SU-DHL-6 (cell line): ENCODE measurements around the gene ASTN1.

Experiments
- EZH2phosphoT487 ChIP-seq: fragments of 200-600 bp; sonication (generic), shearing (Covaris generic); conservative IDR thresholded peaks from 2 replicates; pipeline ENCODE4 v1.6.1; 2018; ENCODE audit warnings: mild to moderate bottlenecking, antibody characterized with exemption, low read length, moderate library complexity, mixed read lengths
- TF ChIP-seq, protein P1 (sequence below): fragments of 200-600 bp; sonication (generic); IDR thresholded peaks from one replicate; pipeline ENCODE4 v1.5.1; 2017; ENCODE audit warnings: antibody characterized with exemption, mild to moderate bottlenecking, low read length, moderate library complexity; ENCODE audit not compliant: insufficient read depth, poor library complexity, severe bottlenecking

DNA sequence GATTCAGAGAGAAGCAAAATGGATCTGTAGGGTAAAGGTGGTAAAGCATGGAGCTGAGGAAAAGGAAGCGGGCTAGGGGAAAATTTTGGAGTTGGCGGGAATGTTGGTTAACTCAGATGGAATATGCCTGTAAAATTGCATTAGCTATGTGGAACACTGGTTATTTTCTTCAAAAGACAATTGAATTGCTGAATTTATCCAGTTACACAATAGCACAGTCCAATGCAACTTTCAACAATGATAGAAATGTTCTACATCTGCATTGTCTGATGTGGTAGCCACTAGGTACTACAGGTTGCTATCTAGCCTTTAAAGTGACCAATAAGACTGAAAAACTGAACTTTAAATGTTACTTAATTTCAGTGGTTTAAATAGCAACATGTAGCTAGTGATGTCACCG, 315.2 kb downstream of the ASTN1 start:
- TF ChIP-seq, protein P1, sequence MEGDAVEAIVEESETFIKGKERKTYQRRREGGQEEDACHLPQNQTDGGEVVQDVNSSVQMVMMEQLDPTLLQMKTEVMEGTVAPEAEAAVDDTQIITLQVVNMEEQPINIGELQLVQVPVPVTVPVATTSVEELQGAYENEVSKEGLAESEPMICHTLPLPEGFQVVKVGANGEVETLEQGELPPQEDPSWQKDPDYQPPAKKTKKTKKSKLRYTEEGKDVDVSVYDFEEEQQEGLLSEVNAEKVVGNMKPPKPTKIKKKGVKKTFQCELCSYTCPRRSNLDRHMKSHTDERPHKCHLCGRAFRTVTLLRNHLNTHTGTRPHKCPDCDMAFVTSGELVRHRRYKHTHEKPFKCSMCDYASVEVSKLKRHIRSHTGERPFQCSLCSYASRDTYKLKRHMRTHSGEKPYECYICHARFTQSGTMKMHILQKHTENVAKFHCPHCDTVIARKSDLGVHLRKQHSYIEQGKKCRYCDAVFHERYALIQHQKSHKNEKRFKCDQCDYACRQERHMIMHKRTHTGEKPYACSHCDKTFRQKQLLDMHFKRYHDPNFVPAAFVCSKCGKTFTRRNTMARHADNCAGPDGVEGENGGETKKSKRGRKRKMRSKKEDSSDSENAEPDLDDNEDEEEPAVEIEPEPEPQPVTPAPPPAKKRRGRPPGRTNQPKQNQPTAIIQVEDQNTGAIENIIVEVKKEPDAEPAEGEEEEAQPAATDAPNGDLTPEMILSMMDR, result no peak
- TF ChIP-seq EZH2phosphoT487, result no peak
